Thymus (tissue), 11 donors: ENCODE results near the gene ATP6V1G1. TPM values are rescaled to one million over a fixed set of nuclear protein-coding genes. Genes with fewer than 3 reads are reported as not detected.

Experiments
- DNase-seq, 9 donors: peaks; one replicate each; pipeline ENCODE4 v3.0.0-alpha.2; 2013; ENCODE audit warnings: low spot score in 9 of 9, low read depth in 6 of 9, missing footprints in 1 of 9
- H3K27ac ChIP-seq, 2 donors: one replicate each; pipeline ENCODE4 v1.5.1; 2013; ENCODE audit warnings: control low read depth in 1 of 2, low read depth in 1 of 2, low read length in 1 of 2, mild to moderate bottlenecking in 1 of 2, moderate library complexity in 1 of 2
- H3K27me3 ChIP-seq, 2 donors: one replicate each; pipeline ENCODE4 v1.5.1; 2013; ENCODE audit warnings: low read length in 1 of 2; ENCODE audit not compliant: control insufficient read depth in 2 of 2, insufficient read depth in 1 of 2
- H3K36me3 ChIP-seq, 2 donors: one replicate each; pipeline ENCODE4 v1.5.1; 2013; ENCODE audit warnings: low read length in 1 of 2, mild to moderate bottlenecking in 1 of 2, moderate library complexity in 1 of 2; ENCODE audit not compliant: control insufficient read depth in 2 of 2, insufficient read depth in 2 of 2
- H3K4me1 ChIP-seq, 2 donors: one replicate each; pipeline ENCODE4 v1.5.1; 2013; ENCODE audit warnings: low read length in 2 of 2; ENCODE audit not compliant: control insufficient read depth in 2 of 2, insufficient read depth in 2 of 2
- H3K4me3 ChIP-seq, 2 donors: one replicate each; pipeline ENCODE4 v1.5.1; 2013; ENCODE audit warnings: low read length in 2 of 2, control low read depth in 1 of 2, mild to moderate bottlenecking in 1 of 2
- H3K9me3 ChIP-seq, 2 donors: one replicate each; pipeline ENCODE4 v1.5.1; 2013; ENCODE audit warnings: low read length in 1 of 2, mild to moderate bottlenecking in 1 of 2; ENCODE audit not compliant: control insufficient read depth in 2 of 2, insufficient read depth in 1 of 2
- WGBS: extraction: QIAGEN DNeasy Blood & Tissue Kit; methylation state at CpG from one replicate; pipeline ENCODE4 v1.1.7; 2013; 5-methylcytosine and 5-hydroxymethylcytosine counted together
- polyA plus RNA-seq: library from polyadenylated mRNA; stranded (reverse); fragments of 200-250 nt; gene quantifications from one replicate; pipeline ENCODE4 v1.2.3, GENCODE V29; 2013
- total RNA-seq: library from RNA; stranded (reverse); fragments of 120-200 nt; gene quantifications from one replicate; pipeline ENCODE4 v1.2.4, GENCODE V29; 2013
- donor health status: healthy.

ATP6V1G1 gene
- total and polyA plus RNA-seq, 2 donors: 168 to 222 TPM

DNA sequence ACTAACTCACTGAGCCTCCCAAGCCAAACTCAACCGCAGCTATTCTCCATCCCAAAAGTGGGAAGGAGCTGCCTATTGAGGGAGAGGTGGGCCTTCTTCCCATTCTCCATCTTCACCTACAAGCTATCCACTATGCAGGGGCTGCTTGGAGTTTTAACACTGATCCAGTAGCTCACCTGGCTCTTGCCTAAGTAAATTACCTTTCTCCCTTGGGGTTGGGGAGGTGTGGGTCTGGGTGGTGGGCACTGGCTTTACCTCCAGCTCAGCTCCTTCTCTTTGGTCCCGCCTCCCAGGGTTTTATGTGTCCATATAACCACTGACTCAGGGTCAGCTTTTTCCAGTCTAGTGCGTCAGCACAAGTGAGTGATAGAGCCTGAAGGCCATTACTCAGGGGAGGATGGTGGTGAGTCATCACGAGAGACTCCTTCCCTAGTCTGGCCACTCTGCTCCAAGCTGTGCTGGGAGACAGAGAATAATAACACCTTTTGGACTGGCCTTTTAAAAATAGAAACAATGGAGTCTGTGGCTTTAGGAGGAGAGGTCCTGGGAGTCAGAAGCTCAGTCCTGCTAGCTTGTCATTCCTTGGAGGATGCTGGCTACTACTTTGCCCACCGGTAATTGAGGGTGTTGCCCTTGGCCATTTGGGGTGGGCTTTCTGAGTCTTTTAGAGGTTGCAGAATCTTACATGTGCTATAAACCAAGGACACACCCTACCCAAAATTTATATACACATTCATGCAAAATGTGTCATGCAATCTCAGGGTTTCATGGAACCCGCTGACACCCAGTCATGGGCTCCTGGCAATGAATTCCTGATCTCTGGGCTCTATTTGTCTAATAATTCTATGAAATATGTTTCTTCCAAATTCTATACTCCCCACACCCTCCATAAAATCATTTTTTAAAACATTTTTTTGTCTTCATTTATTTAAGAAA, 35.6 kb upstream of the ATP6V1G1 start:
- no peaks in the 10 kb centered on the region for H3K36me3 ChIP-seq
- peaks cover 0 to 10% of the 10 kb centered on the region in 2 donors for H3K27me3 ChIP-seq
- DNase-seq: no peak
- H3K27ac ChIP-seq: no peak overlapping the region
- H3K4me3 ChIP-seq: no peak overlapping the region
- no peaks in the 10 kb centered on the region for H3K4me1 ChIP-seq
- H3K9me3 ChIP-seq: peaks cover 0 to 2% of the 10 kb centered on the region in 2 donors
- WGBS: 94% methylated on average over 6 of the region's 6 CpGs

DNA sequence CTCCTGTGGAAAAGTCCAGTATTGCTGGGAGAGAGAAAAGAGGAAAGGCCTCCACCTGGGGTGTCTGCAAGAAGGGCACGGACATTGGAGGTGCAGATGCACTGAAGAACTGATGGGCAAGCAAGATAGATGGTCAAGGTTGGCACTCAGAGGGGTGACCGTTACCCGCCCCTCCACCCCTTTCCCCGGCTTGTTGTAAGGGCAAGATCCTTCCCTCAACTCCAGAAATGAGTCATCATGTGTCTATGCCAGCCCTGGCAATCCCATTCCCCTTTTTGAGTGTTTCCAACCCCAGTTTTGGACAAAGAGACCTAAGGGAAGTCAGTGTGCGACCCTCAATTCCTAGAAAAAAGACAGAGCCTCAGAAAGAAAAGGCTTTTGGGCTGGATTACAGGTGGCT, 34.9 kb upstream of the ATP6V1G1 start:
- H3K4me1 ChIP-seq: no peaks in the 10 kb centered on the region
- H3K27ac ChIP-seq: no peak overlapping the region
- H3K4me3 ChIP-seq: no peak overlapping the region
- peaks cover 0 to 10% of the 10 kb centered on the region in 2 donors for H3K27me3 ChIP-seq
- no peaks in the 10 kb centered on the region for H3K36me3 ChIP-seq
- DNase-seq: no peak
- WGBS: 99% methylated on average over 5 of the region's 5 CpGs
- H3K9me3 ChIP-seq: peaks cover 0 to 2% of the 10 kb centered on the region in 2 donors

DNA sequence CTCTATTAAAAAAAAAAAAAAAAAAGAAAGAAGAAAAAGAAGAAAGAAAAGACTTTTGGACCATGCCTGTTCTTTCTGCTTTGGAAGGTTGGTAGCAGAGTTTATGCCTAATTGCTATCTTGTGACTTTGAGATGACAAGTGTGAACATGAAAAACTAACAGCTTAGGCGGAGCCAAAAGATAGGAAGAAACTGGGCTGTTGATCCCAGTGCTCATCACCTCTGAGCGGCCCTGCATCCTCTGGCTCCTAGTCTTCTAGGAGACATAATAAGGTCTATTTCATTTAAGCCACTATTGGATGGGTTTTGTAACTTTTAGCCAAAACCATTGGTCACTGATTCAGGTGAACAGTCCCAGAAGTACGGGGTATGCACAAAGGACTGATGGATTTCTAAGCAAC, 34.4 kb upstream of the ATP6V1G1 start:
- peaks cover 0 to 8% of the 10 kb centered on the region in 2 donors for H3K27me3 ChIP-seq
- WGBS: 98% methylated on average over 3 of the region's 3 CpGs
- H3K27ac ChIP-seq: no peak overlapping the region

DNA sequence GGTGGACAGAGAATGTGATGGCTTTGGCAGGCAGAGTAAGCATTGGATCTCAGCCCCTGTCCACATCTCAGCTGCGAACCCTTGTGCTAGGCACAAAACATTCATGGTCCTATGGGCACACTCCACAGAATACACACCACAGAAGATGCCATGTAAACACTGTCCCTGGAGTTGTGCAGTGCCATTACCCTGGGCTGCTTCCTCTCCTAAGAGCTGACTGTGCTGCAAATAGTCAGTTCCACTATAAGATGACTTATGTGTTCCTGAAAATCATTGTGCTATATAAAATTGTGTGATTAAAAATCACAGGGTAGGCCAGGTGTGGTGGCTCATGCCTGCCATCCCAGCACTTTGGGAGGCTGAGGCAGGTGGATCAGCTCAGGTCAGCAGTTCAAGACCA, 31.9 kb upstream of the ATP6V1G1 start:
- Histone ChIP-seq H3K4me1 (peaks cover 0 to 2% of the 10 kb centered on the region in 2 donors), H3K27me3 (peaks cover 0 to 4% of the 10 kb centered on the region in 2 donors), H3K36me3 (no peaks in the 10 kb centered on the region), H3K27ac (no peak overlapping the region), H3K4me3 (no peak overlapping the region), H3K9me3 (no peaks in the 10 kb centered on the region)
- DNase-seq: no peak
- WGBS: 95% methylated on average over 1 of the region's 1 CpG

More for the DNA sequence above, 34.4 kb upstream of the ATP6V1G1 start:
- H3K36me3 ChIP-seq: no peaks in the 10 kb centered on the region
- peaks cover 0 to 2% of the 10 kb centered on the region in 2 donors for H3K4me1 ChIP-seq
- DNase-seq: no peak
- H3K9me3 ChIP-seq: no peaks in the 10 kb centered on the region
- H3K4me3 ChIP-seq: no peak overlapping the region

DNA sequence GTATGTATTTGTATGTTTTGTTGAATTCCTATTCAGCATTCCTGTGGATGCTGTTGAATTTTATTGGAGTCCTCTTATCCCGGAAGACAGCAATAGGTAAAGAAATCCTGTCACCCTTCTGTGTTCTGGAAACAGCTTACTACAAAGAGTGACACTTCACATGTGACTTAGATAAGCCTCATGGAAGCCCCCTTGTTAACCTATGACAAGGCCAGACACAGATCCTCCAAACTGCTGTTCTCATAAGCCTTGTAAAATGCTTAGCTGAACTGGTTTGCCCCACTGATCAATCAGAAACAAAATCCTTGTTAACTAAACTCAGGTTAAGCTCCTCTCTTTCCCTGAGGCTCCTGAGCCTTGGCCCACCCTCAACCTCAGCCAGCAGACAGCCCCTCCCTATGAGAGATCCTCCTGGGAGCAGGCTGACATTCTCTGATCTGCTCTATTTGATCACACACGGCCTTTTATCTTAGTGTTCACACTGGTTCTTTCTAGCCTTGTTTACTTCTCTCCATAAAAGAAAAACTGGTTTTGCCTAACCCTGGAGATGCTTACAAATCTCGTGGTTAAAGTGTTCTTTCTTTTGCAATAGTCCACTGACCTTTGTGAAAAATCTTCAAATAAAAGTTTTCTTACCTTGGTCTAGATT, 29.4 kb upstream of the ATP6V1G1 start:
- 65% methylated on average over 3 of the region's 3 CpGs for WGBS
- no peak overlapping the region for H3K27ac ChIP-seq
- peak in 1 of 9 donors; percentile 34 for DNase-seq
- no peaks in the 10 kb centered on the region for H3K27me3 ChIP-seq
- H3K4me1 ChIP-seq: peaks cover 0 to 2% of the 10 kb centered on the region in 2 donors
- no peak overlapping the region for H3K4me3 ChIP-seq
- H3K9me3 ChIP-seq: no peaks in the 10 kb centered on the region
- no peaks in the 10 kb centered on the region for H3K36me3 ChIP-seq

DNA sequence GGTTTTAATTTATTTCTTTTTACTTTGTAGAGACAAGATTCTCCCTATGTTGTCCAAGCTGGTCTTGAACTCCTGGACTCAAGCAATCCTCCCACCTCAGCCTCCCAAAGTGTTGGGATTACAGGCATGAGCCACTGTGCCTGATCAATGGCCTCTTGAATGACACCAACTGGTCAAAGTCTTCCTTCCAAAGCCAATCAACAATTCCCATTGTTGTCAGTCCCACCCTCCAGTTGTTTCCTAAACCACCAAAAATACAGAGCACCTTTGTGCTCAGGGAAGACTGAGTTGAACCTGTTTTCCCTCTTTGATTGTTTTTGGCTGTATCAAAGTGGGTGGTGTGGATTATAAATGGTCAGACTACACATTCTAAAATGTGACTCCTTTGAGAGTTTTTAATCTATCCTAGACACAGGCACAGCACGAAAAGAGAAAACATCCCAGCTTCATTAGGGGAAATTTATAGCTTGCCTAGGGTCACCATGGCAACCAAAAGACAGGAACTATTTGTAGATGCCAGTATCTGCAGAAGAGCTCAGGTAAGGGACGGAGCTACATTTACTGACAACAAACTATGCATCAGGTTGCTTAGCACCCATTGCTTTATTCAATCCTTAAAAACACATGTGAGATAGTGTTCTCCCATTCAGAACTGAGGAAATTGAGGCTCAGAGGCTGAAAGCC, 27.6 kb upstream of the ATP6V1G1 start:
- H3K4me1 ChIP-seq: peaks cover 0 to 2% of the 10 kb centered on the region in 2 donors
- no peak overlapping the region for H3K27ac ChIP-seq
- WGBS: 87% methylated on average over 2 of the region's 2 CpGs
- peak in 1 of 9 donors; percentile 16 for DNase-seq
- no peaks in the 10 kb centered on the region for H3K36me3 ChIP-seq
- no peaks in the 10 kb centered on the region for H3K27me3 ChIP-seq
- H3K4me3 ChIP-seq: no peak overlapping the region
- H3K9me3 ChIP-seq: no peaks in the 10 kb centered on the region

DNA sequence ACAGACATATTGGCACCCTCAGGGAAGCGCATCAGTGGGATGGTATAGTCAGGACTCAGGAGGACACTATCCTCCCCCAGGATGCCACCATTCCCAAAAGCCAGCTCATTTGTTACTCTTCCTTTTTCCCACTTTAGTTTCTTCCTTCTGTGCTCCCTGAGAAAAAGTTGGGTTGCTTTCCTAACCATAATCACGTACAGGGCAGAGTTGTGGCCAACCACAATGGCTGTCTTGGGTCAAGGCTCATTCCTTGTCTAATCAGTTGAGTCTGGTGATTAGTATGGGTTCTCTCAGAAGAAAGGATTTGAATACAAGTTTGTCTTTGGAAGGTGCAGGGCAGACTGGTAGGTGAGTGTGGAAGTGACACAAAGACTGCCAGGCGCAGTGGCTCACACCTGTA, 26.6 kb upstream of the ATP6V1G1 start:
- Histone ChIP-seq H3K27me3 (no peaks in the 10 kb centered on the region), H3K9me3 (no peaks in the 10 kb centered on the region), H3K27ac (no peak overlapping the region), H3K4me1 (peaks cover 0 to 2% of the 10 kb centered on the region in 2 donors), H3K36me3 (no peaks in the 10 kb centered on the region), H3K4me3 (no peak overlapping the region)
- WGBS: 91% methylated on average over 3 of the region's 3 CpGs
- DNase-seq: no peak

DNA sequence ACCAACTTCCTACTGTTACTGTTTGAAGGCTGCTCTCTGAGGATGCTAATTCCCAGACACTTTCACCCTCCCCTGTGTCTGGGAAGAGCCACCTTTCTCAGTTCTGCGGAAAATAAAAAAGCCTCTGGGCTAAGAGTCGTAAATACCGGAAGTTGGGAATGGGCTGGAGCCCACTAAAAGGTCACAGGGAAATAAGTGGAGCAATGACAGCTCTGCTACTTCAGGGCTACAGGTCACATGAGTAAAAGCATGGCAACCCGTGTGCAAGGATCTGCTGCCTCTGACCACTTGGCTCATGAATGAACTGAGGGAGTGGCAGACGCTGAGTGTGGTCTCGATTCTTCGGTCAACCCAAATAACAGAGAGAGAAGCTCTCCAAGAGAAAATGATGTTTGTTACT, 25.8 kb upstream of the ATP6V1G1 start:
- WGBS: 93% methylated on average over 7 of the region's 7 CpGs
- peaks cover 0 to 2% of the 10 kb centered on the region in 2 donors for H3K4me1 ChIP-seq
- no peaks in the 10 kb centered on the region for H3K9me3 ChIP-seq
- no peaks in the 10 kb centered on the region for H3K36me3 ChIP-seq
- no peaks in the 10 kb centered on the region for H3K27me3 ChIP-seq
- no peak overlapping the region for H3K4me3 ChIP-seq
- DNase-seq: no peak
- H3K27ac ChIP-seq: no peak overlapping the region

DNA sequence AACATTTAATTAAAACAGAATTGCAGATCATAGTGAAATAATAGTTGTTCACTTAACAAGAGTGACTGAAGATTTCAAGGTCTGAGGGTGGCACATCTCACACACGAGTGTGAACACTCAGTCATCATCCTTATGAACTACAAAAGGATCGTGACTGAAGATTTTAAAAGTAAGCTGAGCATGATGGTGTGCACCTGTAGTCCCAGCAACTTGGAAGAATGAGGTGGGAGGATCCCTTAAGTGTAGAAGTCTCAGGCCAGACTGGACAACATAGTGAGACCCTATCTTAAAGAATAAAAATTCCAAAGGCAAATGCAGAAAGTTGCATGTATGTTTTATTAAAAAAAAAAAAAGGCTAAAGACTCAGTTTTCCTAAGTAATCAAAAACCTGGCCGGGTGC, 22.4 kb upstream of the ATP6V1G1 start:
- Histone ChIP-seq H3K4me3 (no peak overlapping the region), H3K9me3 (no peaks in the 10 kb centered on the region), H3K36me3 (no peaks in the 10 kb centered on the region), H3K4me1 (no peaks in the 10 kb centered on the region), H3K27ac (no peak overlapping the region), H3K27me3 (no peaks in the 10 kb centered on the region)
- no peak for DNase-seq
- WGBS: 92% methylated on average over 3 of the region's 3 CpGs
